K562 (cell line): Measurements from ENCODE around the gene BMF. TPM values are rescaled to one million over a fixed set of nuclear protein-coding genes. Genes with fewer than 3 reads are reported as not detected.
A peak's percentile ranks its signal among the peaks of the same experiment; 100 is the strongest.

Experiments
- CC2D1A ChIP-seq: fragments of 450-650 bp; IDR thresholded peaks from 2 replicates; pipeline ENCODE4 v1.6.1; 2017; ENCODE audit warnings: mild to moderate bottlenecking
- CHD7 ChIP-seq: fragments of 200-600 bp; sonication (generic); IDR thresholded peaks from one replicate; pipeline ENCODE4 v1.6.1; 2012; ENCODE audit warnings: mild to moderate bottlenecking, low read depth, low read length, inconsistent platforms
- FOS ChIP-seq: IDR thresholded peaks from 3 replicates; pipeline ENCODE4 v1.6.1; 2011; ENCODE audit not compliant: insufficient read length; ENCODE audit errors: extremely low read depth
- HMGXB4 ChIP-seq: sonication (generic); formaldehyde crosslinking; IDR thresholded peaks from 2 replicates; pipeline ENCODE4 v1.8.1; 2023; ENCODE audit warnings: mild to moderate bottlenecking, missing genetic modification reagents
- KLF13 ChIP-seq: fragments of 450-650 bp; IDR thresholded peaks from 2 replicates; pipeline ENCODE4 v1.6.1; 2016; ENCODE audit warnings: missing genetic modification characterization, low read depth, mild to moderate bottlenecking, missing compliant biosample characterization, moderate library complexity, borderline replicate concordance
- MCM5 ChIP-seq: fragments of 450-650 bp; IDR thresholded peaks from 2 replicates; pipeline ENCODE4 v1.6.1; 2016; ENCODE audit warnings: low read depth
- MTA1 ChIP-seq: fragments of 450-650 bp; IDR thresholded peaks from 2 replicates; pipeline ENCODE4 v1.6.1; 2017; ENCODE audit warnings: borderline replicate concordance
- NCOR1 ChIP-seq: fragments of 450-650 bp; IDR thresholded peaks from 2 replicates; pipeline ENCODE4 v1.6.1; 2016; ENCODE audit warnings: mild to moderate bottlenecking, moderate library complexity
- SIX5 ChIP-seq, 2 experiments: IDR thresholded peaks; 2 replicates each; pipeline ENCODE4 v1.6.1; 2011; ENCODE audit warnings: low read length in 2 of 2, borderline replicate concordance in 1 of 2, low read depth in 1 of 2, mild to moderate bottlenecking in 1 of 2, moderate library complexity in 1 of 2; ENCODE audit not compliant: insufficient read depth in 1 of 2
- SMAD1 ChIP-seq: fragments of 150-350 bp; IDR thresholded peaks from 2 replicates; pipeline ENCODE4 v1.6.1; 2014; ENCODE audit warnings: low read length, low read depth; ENCODE audit not compliant: partially characterized antibody
- SMARCE1 ChIP-seq: fragments of 450-650 bp; IDR thresholded peaks from 2 replicates; pipeline ENCODE4 v1.7.1; 2016; ENCODE audit warnings: mild to moderate bottlenecking
- STAG1 ChIP-seq: sonication (generic); formaldehyde crosslinking; IDR thresholded peaks from 2 replicates; pipeline ENCODE4 v1.5.0; 2020; ENCODE audit warnings: missing genetic modification reagents, borderline replicate concordance
- TGIF2 ChIP-seq: sonication (generic); formaldehyde crosslinking; IDR thresholded peaks from 2 replicates; pipeline ENCODE4 v1.8.1; 2022; ENCODE audit warnings: mild to moderate bottlenecking, missing genetic modification reagents, moderate library complexity
- ZBTB7A ChIP-seq: IDR thresholded peaks from 2 replicates; pipeline ENCODE4 v1.6.1; 2011; ENCODE audit warnings: low read depth, mild to moderate bottlenecking, low read length, moderate library complexity, borderline replicate concordance; ENCODE audit not compliant: control insufficient read depth
- polyA plus RNA-seq, 8 experiments: library from polyadenylated mRNA; depleted of rRNA in 4 of 8; stranded (reverse) in 5 of 8; unstranded in 3 of 8; fragments of >200 nt; fragmentation: Nextera tagmentation in 2 of 8; fragmentation: Illumina TruSeq in 1 of 8; extraction: Ambion mirVana in 2 of 8; extraction: Trizol in 1 of 8; gene quantifications; 2 replicates each; pipeline versions ENCODE4 v1.2.1 to v1.2.3, GENCODE V29; 2011 to 2014; ENCODE audit warnings: inconsistent platforms in 1 of 8, missing spikeins in 1 of 8
- total RNA-seq, 7 experiments: library from RNA; depleted of rRNA in 6 of 7; stranded (reverse); fragments of >200 nt in 6 of 7; fragmentation: Illumina TruSeq in 2 of 7; extraction: Trizol in 2 of 7; gene quantifications; 2 replicates each; pipeline versions ENCODE4 v1.2.1 to v1.2.3, GENCODE V29; 2011 to 2021; ENCODE audit warnings: low replicate concordance in 1 of 7

Gene BMF
- total and polyA plus RNA-seq, 9 of the 15 experiments (the other 6 are each of a cell fraction or from before 2014, with no cell fraction given) = 0.25 to 0.91 (median 0.59) TPM; not detected in 2

- no peak for TF ChIP-seq CHD7
- TF ChIP-seq CC2D1A = no peak; the same call in 1 of the 2 replicates
- TF ChIP-seq SMAD1 = peak; percentile 68
- peak; percentile 80; the same call in 1 of the 2 replicates for TF ChIP-seq KLF13
- TF ChIP-seq MCM5 = no peak
- TF ChIP-seq HMGXB4 (CRISPR knock-in tag) = no peak; the same call in 1 of the 2 replicates
- no peak for TF ChIP-seq SIX5 (IDR thresholded peaks at IDR 0.05; ENCODE audit: borderline replicate concordance in 1 of 2, insufficient read depth in 1 of 2, low read depth in 1 of 2, low read length in 2 of 2)
- 0 out of 2 replicates have a peak, but pooled peaks have one; percentile 54 for TF ChIP-seq ZBTB7A
- TF ChIP-seq MTA1 = peak; percentile 30; the same call in 1 of the 2 replicates
- TF ChIP-seq STAG1 (CRISPR knock-in tag) = no peak
- no peak for TF ChIP-seq FOS
- TF ChIP-seq NCOR1 = no peak; the same call in 1 of the 2 replicates
- TF ChIP-seq SMARCE1 = no peak
- TF ChIP-seq TGIF2 = no peak
Observed at GRCh38 chr15:40108855-40109735, at the start of gene BMF (continued).
